Chondrocyte (in vitro differentiated cells): ENCODE measurements around the gene VCL. TPM values are rescaled to one million over a fixed set of nuclear protein-coding genes. Genes with fewer than 3 reads are reported as not detected.

Experiments
- DNase-seq: peaks from one replicate; pipeline ENCODE4 v3.0.0; 2021; ENCODE audit warnings: mixed read lengths, low spot score
- H3K27ac Mint-ChIP-seq: one replicate; pipeline ENCODE4 v1.8.0; 2021; ENCODE audit warnings: mild to moderate bottlenecking, moderate library complexity, mixed read lengths; ENCODE audit not compliant: unreplicated experiment
- H3K27me3 Mint-ChIP-seq: 2 replicates; pipeline ENCODE4 v1.8.0; 2021; ENCODE audit warnings: low read depth, mixed read lengths
- H3K36me3 Mint-ChIP-seq: 2 replicates; pipeline ENCODE4 v1.8.0; 2021; ENCODE audit warnings: low read depth, mixed read lengths
- H3K4me1 Mint-ChIP-seq: 2 replicates; pipeline ENCODE4 v1.8.0; 2021; ENCODE audit warnings: low read depth, mild to moderate bottlenecking, mixed read lengths
- H3K4me3 Mint-ChIP-seq: one replicate; pipeline ENCODE4 v1.8.0; 2021; ENCODE audit warnings: mild to moderate bottlenecking, moderate library complexity, mixed read lengths; ENCODE audit not compliant: unreplicated experiment
- H3K9me3 Mint-ChIP-seq: 2 replicates; pipeline ENCODE4 v1.8.0; 2021; ENCODE audit warnings: low read depth, mixed read lengths
- total RNA-seq: library from RNA; stranded (reverse); gene quantifications from 3 replicates; pipeline ENCODE4 v1.2.1, GENCODE V29; 2021
- TF ChIP-seq, protein P1 (sequence below): fragments of 200-600 bp; sonication (generic); IDR thresholded peaks from 2 replicates; pipeline ENCODE4 v1.5.0; 2021; ENCODE audit warnings: antibody characterized with exemption, mild to moderate bottlenecking, moderate library complexity

Gene VCL
- total RNA-seq, 1 donor from 2014 or later = 498 TPM

- no peak overlapping the region for H3K27ac Mint-ChIP-seq
- H3K4me3 Mint-ChIP-seq = no peak overlapping the region
- H3K36me3 Mint-ChIP-seq = peaks cover 46% of the 10 kb centered on the region
- no peaks in the 10 kb centered on the region for H3K9me3 Mint-ChIP-seq
- no peak for DNase-seq
- H3K4me1 Mint-ChIP-seq = peaks cover 9% of the 10 kb centered on the region
- TF ChIP-seq, protein P1, sequence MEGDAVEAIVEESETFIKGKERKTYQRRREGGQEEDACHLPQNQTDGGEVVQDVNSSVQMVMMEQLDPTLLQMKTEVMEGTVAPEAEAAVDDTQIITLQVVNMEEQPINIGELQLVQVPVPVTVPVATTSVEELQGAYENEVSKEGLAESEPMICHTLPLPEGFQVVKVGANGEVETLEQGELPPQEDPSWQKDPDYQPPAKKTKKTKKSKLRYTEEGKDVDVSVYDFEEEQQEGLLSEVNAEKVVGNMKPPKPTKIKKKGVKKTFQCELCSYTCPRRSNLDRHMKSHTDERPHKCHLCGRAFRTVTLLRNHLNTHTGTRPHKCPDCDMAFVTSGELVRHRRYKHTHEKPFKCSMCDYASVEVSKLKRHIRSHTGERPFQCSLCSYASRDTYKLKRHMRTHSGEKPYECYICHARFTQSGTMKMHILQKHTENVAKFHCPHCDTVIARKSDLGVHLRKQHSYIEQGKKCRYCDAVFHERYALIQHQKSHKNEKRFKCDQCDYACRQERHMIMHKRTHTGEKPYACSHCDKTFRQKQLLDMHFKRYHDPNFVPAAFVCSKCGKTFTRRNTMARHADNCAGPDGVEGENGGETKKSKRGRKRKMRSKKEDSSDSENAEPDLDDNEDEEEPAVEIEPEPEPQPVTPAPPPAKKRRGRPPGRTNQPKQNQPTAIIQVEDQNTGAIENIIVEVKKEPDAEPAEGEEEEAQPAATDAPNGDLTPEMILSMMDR = no peak
- H3K27me3 Mint-ChIP-seq = no peaks in the 10 kb centered on the region
These were observed 94.5 kb downstream of the VCL start for GRCh38 chr10:74092372-74092771.

DNA sequence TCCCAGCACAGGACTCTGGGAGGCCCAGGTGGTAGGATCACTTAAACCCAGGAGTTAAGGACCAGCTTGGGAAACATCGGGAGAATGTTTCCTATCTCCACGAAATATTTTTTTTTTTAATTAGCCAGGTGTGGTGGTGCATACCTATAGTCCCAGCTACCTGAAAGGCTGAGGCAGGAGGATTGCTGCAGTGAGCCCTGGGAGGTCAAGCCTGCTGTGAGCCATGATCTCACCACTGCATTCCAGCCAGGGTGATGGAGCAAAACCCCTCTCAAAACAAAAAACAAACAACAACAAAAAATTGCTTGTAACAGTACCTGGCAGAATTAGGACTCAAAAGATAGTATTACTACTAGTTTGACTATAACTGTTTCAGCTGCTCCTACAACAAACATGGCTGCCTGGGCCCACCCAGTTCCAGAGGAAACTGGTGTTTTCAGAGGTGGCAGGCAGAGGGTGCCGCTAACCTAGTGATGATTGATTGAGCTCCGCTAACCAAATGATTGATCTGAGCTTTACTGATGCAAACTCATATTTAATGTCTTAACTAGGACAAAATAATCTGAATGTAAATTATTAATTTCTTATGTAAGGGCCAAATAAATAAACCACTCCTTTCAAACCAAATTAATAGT lies 95.7 kb downstream of the VCL start:
- Mint-ChIP-seq H3K4me3 (no peak overlapping the region), H3K9me3 (no peaks in the 10 kb centered on the region), H3K27me3 (no peaks in the 10 kb centered on the region), H3K4me1 (peaks cover 9% of the 10 kb centered on the region), H3K27ac (peak overlapping the region; percentile 59), H3K36me3 (peaks cover 52% of the 10 kb centered on the region)
- no peak for DNase-seq
- TF ChIP-seq, protein P1 = no peak

DNA sequence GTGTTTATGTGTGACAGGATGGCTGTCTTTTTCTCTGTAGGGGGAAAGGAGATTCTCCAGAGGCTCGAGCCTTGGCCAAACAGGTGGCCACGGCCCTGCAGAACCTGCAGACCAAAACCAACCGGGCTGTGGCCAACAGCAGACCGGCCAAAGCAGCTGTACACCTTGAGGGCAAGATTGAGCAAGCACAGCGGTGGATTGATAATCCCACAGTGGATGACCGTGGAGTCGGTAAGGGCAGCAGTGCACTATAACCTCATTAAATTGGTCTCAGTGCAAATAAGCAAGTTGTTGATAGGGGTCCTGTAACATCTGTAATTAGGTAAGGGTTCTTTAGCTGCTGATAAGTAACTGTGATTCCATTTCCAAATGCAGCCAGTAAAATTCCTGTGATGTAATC lies 96.3 kb downstream of the VCL start:
- Mint-ChIP-seq H3K36me3 (peaks cover 54% of the 10 kb centered on the region), H3K4me3 (no peak overlapping the region)
- DNase-seq = no peak

GRCh38 chr10:74096777-74097176 lies 98.9 kb downstream of the VCL start:
- Mint-ChIP-seq H3K27me3 (no peaks in the 10 kb centered on the region), H3K4me1 (peaks cover 2% of the 10 kb centered on the region), H3K9me3 (no peaks in the 10 kb centered on the region), H3K36me3 (peaks cover 58% of the 10 kb centered on the region), H3K4me3 (no peak overlapping the region), H3K27ac (peak overlapping the region; percentile 33)
- TF ChIP-seq, protein P1 = no peak
- no peak for DNase-seq

More for the DNA sequence above, 96.3 kb downstream of the VCL start:
- Mint-ChIP-seq H3K9me3 (no peaks in the 10 kb centered on the region), H3K27me3 (no peaks in the 10 kb centered on the region), H3K27ac (peak overlapping the region; percentile 32), H3K4me1 (peaks cover 5% of the 10 kb centered on the region)
- TF ChIP-seq, protein P1 = no peak

DNA sequence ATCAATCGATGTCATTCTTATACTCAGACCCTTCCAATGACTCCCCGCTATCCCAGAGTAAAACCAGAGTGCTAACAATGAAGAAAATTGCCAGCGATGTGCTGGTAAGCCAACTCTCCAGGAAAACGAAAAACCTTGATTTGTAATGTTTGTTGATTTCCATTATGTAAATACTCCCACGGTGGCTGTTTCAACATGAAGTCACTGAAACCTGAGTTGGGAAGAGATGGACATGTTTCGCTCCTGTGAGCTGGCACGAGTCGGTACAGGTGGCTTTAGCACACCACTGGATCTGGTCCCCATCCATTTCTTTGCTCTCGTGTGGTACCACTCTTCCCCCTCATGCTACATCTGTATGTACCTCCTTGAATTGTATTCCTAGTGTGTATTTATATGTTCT lies 99.9 kb downstream of the VCL start:
- peaks cover 2% of the 10 kb centered on the region for H3K4me1 Mint-ChIP-seq
- TF ChIP-seq, protein P1 = no peak
- H3K36me3 Mint-ChIP-seq = peaks cover 62% of the 10 kb centered on the region
- no peaks in the 10 kb centered on the region for H3K9me3 Mint-ChIP-seq
- no peak overlapping the region for H3K4me3 Mint-ChIP-seq
- peak overlapping the region; percentile 39 for H3K27ac Mint-ChIP-seq
- no peaks in the 10 kb centered on the region for H3K27me3 Mint-ChIP-seq
- no peak for DNase-seq
